Breast epithelium (tissue), 4 donors: ENCODE results near the gene CTNNA2. TPM values are rescaled to one million over a fixed set of nuclear protein-coding genes. Genes with fewer than 3 reads are reported as not detected.

Source experiments
- DNase-seq, 2 donors: peaks; one replicate each; pipeline ENCODE4 v3.0.0-alpha.2; 2019; ENCODE audit warnings: low spot score in 2 of 2
- H3K27ac ChIP-seq, 2 donors: fragments of 200-600 bp; sonication (generic) in 1 of 2; one replicate each; pipeline ENCODE4 v1.5.1; 2016 to 2019; ENCODE audit warnings: mild to moderate bottlenecking in 1 of 2
- H3K27me3 ChIP-seq, 2 donors: fragments of 200-600 bp; sonication (generic) in 1 of 2; one replicate each; pipeline versions ENCODE4 v1.5.1 to v1.6.0; 2017 to 2019; ENCODE audit warnings: control low read depth in 1 of 2, mild to moderate bottlenecking in 1 of 2
- H3K36me3 ChIP-seq: fragments of 200-600 bp; one replicate; pipeline ENCODE4 v1.5.1; 2019
- H3K4me1 ChIP-seq, 2 donors: fragments of 200-600 bp; sonication (generic); one replicate each; pipeline ENCODE4 v1.5.1; 2016 to 2019; ENCODE audit warnings: control low read depth in 1 of 2
- H3K4me3 ChIP-seq, 3 donors: fragments of 200-600 bp; sonication (generic); 1 replicate in 2 of 3; 2 replicates in 1 of 3; pipeline ENCODE4 v1.5.1; 2016 to 2019; ENCODE audit warnings: mild to moderate bottlenecking in 3 of 3, moderate library complexity in 2 of 3
- H3K9me3 ChIP-seq, 2 donors: fragments of 200-600 bp; sonication (generic) in 1 of 2; one replicate each; pipeline ENCODE4 v1.5.1; 2016 to 2019; ENCODE audit warnings: control low read depth in 1 of 2
- POLR2A ChIP-seq: fragments of 450-650 bp; IDR thresholded peaks from one replicate; pipeline ENCODE4 v1.6.1; 2016; ENCODE audit warnings: antibody characterized with exemption, mild to moderate bottlenecking, moderate library complexity
- POLR2AphosphoS5 ChIP-seq, 3 donors: sonication (generic); formaldehyde crosslinking; IDR thresholded peaks; one replicate each; pipeline ENCODE4 v1.6.1; 2017; ENCODE audit warnings: antibody characterized with exemption in 3 of 3
- intact Hi-C: fragments of 100-400 bp; cut with DNase I; formaldehyde crosslinking; loops from one replicate; pipeline ENCODE4 v1.15.1; 2023; ENCODE audit warnings: low total_unique reads
- total RNA-seq, 3 donors: library from RNA; depleted of rRNA; stranded (reverse); fragments of >200 nt; gene quantifications; one replicate each; pipeline ENCODE4 v1.1.0, GENCODE V29; 2016
- TF ChIP-seq, protein P1 (sequence below), 3 donors: fragments of 450-650 bp; IDR thresholded peaks; one replicate each; pipeline ENCODE4 v1.5.1; 2016 to 2017; ENCODE audit warnings: antibody characterized with exemption in 3 of 3, mild to moderate bottlenecking in 3 of 3, moderate library complexity in 3 of 3

Gene CTNNA2
- total RNA-seq, 3 donors from 2014 or later, result 0.16 TPM; not detected in 2

GRCh38 chr2:80529466-80530165 is 1016.8 kb downstream of the CTNNA2 start:
- intact Hi-C loops, result no loop called here
- H3K27me3 ChIP-seq, result no peaks in the 10 kb centered on the region
- no peaks in the 10 kb centered on the region for H3K4me1 ChIP-seq
- no peak for DNase-seq
- H3K36me3 ChIP-seq, result no peaks in the 10 kb centered on the region
- TF ChIP-seq POLR2AphosphoS5 (IDR thresholded peaks at IDR 0.05) (no peak), POLR2A (no peak)
- TF ChIP-seq, protein P1, sequence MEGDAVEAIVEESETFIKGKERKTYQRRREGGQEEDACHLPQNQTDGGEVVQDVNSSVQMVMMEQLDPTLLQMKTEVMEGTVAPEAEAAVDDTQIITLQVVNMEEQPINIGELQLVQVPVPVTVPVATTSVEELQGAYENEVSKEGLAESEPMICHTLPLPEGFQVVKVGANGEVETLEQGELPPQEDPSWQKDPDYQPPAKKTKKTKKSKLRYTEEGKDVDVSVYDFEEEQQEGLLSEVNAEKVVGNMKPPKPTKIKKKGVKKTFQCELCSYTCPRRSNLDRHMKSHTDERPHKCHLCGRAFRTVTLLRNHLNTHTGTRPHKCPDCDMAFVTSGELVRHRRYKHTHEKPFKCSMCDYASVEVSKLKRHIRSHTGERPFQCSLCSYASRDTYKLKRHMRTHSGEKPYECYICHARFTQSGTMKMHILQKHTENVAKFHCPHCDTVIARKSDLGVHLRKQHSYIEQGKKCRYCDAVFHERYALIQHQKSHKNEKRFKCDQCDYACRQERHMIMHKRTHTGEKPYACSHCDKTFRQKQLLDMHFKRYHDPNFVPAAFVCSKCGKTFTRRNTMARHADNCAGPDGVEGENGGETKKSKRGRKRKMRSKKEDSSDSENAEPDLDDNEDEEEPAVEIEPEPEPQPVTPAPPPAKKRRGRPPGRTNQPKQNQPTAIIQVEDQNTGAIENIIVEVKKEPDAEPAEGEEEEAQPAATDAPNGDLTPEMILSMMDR (IDR thresholded peaks at IDR 0.05), result no peak
- H3K27ac ChIP-seq, result no peak overlapping the region
- no peaks in the 10 kb centered on the region for H3K9me3 ChIP-seq
- H3K4me3 ChIP-seq, result no peak overlapping the region

DNA sequence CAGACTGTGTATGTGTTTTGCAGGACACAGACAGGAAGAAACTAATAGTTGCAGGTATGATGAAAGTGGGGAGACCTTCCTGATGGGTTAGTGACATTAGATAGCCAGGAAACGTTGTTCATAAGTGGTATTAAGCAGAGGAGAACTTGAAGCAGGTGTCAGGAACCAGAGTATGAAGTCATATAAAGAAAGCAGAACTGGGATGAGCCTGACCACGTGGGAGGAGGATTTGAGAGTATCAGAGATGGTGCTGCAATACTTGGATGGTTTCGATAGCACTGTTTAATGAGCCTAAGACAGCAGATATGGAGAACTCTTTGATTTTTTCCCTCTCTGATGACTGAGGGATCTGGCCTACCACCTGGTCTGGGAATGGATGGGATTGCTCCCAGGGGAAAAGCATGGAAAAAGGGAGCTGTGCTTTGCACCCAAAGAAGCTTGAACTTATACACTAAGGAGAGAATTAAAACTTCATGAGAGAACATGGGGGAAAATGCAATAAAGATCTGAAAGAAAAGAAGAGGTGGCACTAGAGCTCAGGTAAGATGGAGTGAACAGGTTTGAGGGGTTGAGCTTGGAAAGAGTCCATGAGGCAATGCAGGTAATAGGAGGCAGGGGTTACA is 1017.7 kb downstream of the CTNNA2 start:
- no peaks in the 10 kb centered on the region for H3K27me3 ChIP-seq
- intact Hi-C loops, result no loop called here
- TF ChIP-seq POLR2A (no peak), POLR2AphosphoS5 (IDR thresholded peaks at IDR 0.05) (no peak)
- TF ChIP-seq, protein P1 (IDR thresholded peaks at IDR 0.05), result no peak
- H3K9me3 ChIP-seq, result no peaks in the 10 kb centered on the region
- no peaks in the 10 kb centered on the region for H3K36me3 ChIP-seq
- no peak for DNase-seq
- H3K4me1 ChIP-seq, result no peaks in the 10 kb centered on the region
- no peak overlapping the region for H3K27ac ChIP-seq
- no peak overlapping the region for H3K4me3 ChIP-seq

DNA sequence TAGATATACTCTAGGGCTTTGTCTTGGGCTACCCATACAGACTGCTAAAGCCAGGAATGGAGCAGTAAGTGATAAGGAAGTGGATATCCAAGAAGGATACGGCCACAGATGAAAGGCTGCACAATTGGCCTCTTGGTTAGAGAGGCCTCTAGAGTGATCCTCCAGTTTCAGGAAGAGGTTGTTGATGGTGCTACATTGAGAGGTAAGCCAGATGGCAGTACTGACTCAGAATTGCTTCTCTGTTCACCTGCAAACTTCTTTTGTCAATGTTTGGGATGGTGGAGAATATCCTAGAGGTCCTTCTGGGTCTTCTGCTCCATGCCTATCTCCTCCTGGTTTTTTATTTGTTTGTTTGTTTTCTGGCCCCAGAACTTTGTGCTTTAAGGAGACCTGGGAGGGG is 1018.5 kb downstream of the CTNNA2 start:
- no peak for DNase-seq
- Histone ChIP-seq H3K4me1 (no peaks in the 10 kb centered on the region), H3K27ac (no peak overlapping the region), H3K9me3 (no peaks in the 10 kb centered on the region), H3K4me3 (no peak overlapping the region), H3K27me3 (no peaks in the 10 kb centered on the region), H3K36me3 (no peaks in the 10 kb centered on the region)
- intact Hi-C loops, result no loop called here
- TF ChIP-seq, protein P1 (IDR thresholded peaks at IDR 0.05), result no peak
- no peak for TF ChIP-seq POLR2A
- no peak for TF ChIP-seq POLR2AphosphoS5 (IDR thresholded peaks at IDR 0.05)

- Histone ChIP-seq H3K27ac (no peak overlapping the region), H3K4me3 (no peak overlapping the region), H3K36me3 (no peaks in the 10 kb centered on the region), H3K27me3 (no peaks in the 10 kb centered on the region), H3K9me3 (no peaks in the 10 kb centered on the region), H3K4me1 (no peaks in the 10 kb centered on the region)
- intact Hi-C loops, result loop anchor here (10.0 kb wide), 1 partner anchor 931 kb away; no protein-coding TSS in a partner anchor
- no peak for DNase-seq
- TF ChIP-seq POLR2AphosphoS5 (IDR thresholded peaks at IDR 0.05) (no peak), POLR2A (no peak)
- TF ChIP-seq, protein P1 (IDR thresholded peaks at IDR 0.05), result no peak
Observed at GRCh38 chr2:80545420-80546210, 1032.8 kb downstream of the CTNNA2 start.
